ENCODE measurements around the gene FXR2.

DNA sequence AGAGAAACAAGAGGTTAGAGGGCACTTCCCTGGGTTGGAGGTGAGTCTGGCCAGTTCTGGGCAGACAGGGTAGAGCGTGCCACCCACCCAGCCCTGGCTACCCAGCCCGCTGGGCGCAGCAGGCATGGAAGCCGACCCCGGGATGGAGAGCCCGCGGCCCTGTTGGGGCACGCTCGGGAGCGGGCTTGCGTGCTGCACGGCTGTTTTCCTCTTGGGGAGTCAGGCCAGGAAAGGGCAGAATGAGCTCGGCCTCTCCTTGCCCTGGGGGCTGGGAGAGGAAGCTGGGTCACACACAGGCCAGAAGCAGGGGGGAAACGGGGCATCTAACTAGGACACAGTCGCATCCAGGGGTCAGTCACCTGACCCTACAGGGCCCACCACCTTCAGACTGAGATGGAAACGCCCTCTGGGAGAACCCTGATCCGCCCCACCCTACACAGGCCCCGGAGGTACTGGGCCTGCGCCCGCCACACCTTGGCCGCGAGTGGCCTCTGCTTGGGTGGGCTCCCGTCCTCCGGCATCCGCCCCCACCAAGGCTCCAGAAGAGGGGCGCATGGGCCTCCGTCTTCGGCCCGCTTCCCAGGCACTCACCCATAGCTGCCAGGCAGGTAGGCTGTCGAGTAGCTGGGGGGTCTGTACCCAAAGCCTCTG, 26.0 kb downstream of the FXR2 start:
- no peak for TF ChIP-seq CTCF (IDR thresholded peaks at IDR 0.05; ENCODE audit: insufficient read depth, low read length, poor library complexity, severe bottlenecking)
- TF ChIP-seq EZH2phosphoT487 (conservative IDR thresholded peaks at IDR 0.05; ENCODE audit: low read length): no peak
